ENCODE data around the gene LDLRAP1.
A peak's percentile ranks its signal among the peaks of the same experiment; 100 is the strongest.
"Not testable (repeated sequence)": the region's sequence is repeated elsewhere in the genome, so short reads cannot be mapped to it uniquely, and the experiment has no call there.

LDLRAP1 gene

GRCh38 chr1:25579292-25580252 lies 36.2 kb downstream of the LDLRAP1 start:
- no peak for DNase-seq

DNA sequence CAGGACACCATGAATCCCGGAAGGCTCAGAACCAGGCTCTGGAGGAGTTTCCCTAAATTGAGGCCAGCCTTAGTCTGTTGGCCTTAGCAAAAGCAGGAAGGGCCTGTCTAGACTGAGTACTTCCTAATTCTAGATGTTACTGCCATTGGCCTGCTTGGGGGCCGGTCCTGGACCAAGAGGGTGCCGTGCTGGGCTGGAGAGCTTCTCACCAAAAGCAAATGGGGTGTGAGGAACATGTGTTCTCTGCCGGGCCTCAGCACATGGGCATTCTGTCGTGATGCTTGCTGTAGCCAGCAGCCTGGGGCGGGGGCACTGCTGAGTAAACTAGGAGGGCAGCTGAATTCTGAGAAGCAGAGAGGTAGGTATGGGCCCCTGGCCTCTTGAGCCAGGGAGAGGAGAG lies 37.5 kb downstream of the LDLRAP1 start:
- DNase-seq, result no peak

GRCh38 chr1:25581764-25582163 lies 38.4 kb downstream of the LDLRAP1 start:
- no peak for DNase-seq

- no peak for DNase-seq
These were observed 40.3 kb downstream of the LDLRAP1 start for GRCh38 chr1:25583519-25584370.

DNA sequence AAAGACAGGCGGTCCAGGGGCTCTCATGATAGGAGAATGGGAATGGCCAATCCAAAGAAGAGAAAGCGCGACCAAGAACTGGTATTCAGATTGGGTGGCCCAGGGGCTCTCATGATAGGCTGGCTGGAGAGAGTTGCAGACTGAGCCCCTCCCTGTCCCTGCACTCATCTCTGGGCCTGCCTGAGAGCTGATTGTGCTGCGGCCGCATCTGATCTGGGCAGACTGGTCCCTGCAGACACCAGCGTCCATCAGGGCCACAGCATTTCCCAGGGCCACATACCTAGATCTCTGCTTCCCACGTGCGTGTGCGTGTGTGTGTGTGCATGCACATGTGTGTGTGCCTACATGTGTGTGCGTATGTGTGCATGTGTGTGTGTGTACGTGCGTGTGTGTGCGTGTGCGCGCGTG lies 42.8 kb downstream of the LDLRAP1 start:
- no peak for DNase-seq

DNA sequence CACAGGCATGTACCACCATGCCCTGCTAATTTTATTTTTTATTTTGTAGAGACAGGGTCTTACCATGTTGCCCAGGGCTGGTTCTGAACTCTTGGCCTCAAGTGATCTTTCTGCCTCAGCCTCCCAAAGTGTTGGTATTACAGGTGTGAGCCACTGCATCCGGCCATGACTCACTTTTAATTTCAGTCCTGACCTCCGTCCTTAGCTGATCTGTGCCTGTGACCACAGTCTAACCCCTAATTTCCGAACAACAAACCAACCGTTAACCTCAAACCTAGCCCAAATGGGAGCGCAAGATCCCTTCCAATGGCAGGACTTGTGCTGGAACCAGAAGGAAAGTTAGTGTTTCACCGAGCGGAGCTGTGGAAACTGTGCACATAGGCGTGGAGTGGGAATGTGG lies 43.9 kb downstream of the LDLRAP1 start:
- no peak for DNase-seq

DNA sequence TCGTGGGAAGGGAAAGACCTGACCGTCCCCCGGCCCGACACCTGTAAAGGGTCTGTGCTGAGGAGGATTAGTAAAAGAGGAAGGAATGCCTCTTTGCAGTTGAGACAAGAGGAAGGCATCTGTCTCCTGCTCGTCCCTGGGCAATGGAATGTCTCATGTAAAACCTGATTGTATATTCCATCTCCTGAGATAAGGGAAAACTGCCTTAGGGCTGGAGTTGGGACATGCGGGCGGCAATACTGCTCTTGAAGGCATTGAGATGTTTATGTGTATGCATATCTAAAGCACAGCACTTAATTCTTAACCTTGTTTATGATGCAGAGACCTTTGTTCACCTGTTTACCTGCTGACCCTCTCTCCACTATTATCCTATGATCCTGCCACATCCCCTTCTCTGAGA lies 44.8 kb downstream of the LDLRAP1 start:
- not testable (repeated sequence) for DNase-seq

- not testable (repeated sequence) for DNase-seq
These were observed 45.4 kb downstream of the LDLRAP1 start for GRCh38 chr1:25588786-25589185.

- DNase-seq, result no peak
These were observed 46.9 kb downstream of the LDLRAP1 start for GRCh38 chr1:25590096-25590824.

- no peak for DNase-seq
These were observed 50.5 kb downstream of the LDLRAP1 start for GRCh38 chr1:25593861-25594260.

DNA sequence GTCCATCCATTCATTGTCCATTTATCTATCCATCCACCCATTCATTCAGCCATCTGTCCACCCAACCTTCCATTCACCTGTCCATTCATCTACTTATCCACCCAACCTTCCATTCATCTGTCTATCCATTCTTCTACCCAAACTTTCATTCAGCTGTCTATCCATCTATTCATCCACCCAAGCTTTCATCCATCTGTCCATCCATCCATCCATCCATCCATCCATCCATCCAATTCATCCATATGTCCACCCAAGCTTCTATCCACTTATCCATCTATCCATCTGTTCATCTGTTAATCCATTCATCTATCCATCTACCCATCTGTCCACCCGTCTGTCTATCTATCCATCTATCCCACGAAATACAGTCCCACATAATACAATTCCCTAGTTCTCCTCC lies 51.6 kb downstream of the LDLRAP1 start:
- DNase-seq, result no peak

GRCh38 chr1:25596641-25597040 lies 53.2 kb downstream of the LDLRAP1 start:
- DNase-seq, result not testable (repeated sequence)

- no peak for DNase-seq
These were observed 55.5 kb downstream of the LDLRAP1 start for GRCh38 chr1:25598879-25599278.

- no peak for DNase-seq
These were observed 56.7 kb downstream of the LDLRAP1 start for GRCh38 chr1:25599969-25600610.

GRCh38 chr1:25600971-25601699 lies 57.7 kb downstream of the LDLRAP1 start:
- DNase-seq, result peak; percentile 82

GRCh38 chr1:25603779-25604538 lies 60.6 kb downstream of the LDLRAP1 start:
- not testable (repeated sequence) for DNase-seq

- no peak for DNase-seq
These were observed 63.7 kb downstream of the LDLRAP1 start for GRCh38 chr1:25607123-25607522.

GRCh38 chr1:25608488-25609178 lies 65.2 kb downstream of the LDLRAP1 start:
- peak; percentile 58 for DNase-seq

DNA sequence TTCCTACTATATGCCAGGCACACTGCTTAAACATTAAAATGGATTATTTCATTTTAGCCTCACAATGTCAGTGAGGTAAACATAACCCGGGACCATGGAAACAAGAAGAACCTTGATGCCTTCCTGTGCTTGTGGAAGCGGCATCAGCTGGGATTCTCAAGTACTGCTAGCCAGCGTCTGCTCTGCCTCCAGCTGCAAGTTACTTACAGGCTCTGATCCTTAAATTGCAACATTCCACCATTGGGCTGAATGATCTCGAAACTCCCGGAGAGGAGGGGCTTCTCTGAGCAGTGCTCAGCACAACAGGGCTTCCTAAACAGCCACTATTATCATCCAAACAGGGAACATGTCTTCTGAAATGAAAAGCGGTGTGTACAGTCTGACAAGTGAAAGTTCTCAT lies 66.5 kb downstream of the LDLRAP1 start:
- DNase-seq, result no peak
